Superior temporal gyrus (tissue), 1 donor: ENCODE measurements around the gene SELENOF.
"Not testable (repeated sequence)": the region's sequence is repeated elsewhere in the genome, so short reads cannot be mapped to it uniquely, and the experiment has no call there.

Experiments used
- DNase-seq: peaks from one replicate; pipeline ENCODE4 v3.0.0-alpha.2; 2016; ENCODE audit errors: extremely low spot score

SELENOF gene

DNA sequence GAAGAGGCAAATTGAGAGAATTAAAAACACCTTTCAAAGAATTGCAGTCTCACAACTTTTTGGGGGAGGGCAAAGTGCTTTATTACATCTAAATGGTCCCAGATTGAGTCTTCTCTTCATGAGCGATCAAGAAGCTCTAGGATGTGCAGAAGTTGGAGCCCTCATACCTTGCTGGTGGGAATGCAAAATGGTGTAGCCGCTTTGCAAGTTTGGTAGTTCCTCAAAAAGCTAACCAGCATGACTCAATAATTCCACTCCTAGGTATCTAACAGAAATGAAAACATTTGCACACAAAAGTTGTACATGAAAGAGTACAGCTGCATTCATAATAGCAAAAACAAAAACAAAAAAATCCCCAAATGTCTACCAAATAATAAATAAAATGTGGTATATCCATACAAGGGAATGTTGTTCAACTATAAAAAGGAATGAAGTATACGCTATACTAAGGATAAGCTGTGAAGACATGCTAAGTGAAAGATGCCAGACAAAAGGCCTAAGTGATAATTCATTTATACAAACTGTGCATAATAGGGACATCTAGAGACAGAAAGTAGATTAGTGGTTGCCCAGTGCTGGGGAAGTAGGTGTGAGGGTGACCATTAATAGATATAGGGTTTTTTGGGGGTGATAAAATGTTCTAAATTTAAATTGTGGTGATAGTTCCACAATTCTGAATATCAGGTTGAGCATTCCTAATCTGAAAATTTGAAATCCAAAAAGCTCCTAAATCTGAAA lies 55.2 kb downstream of the SELENOF start:
- DNase-seq: no peak

DNA sequence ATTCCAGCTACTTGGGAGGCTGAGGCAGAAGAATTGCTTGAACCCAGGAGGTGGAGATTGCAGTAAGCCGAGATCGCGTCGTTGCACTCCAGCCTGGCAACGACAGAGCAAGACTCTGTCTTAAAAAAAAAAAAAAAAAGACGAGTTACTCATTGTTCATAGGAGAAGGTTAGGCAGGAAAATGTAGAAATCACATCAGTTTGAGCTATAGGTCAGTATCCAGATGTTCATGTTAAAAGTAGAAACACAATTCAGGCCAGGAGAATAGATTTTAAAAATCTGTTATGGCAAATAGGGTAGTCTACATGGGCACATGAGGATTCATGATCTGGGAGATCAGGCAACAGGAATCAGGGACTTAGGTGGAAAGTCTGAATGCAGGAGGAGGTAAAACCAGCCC lies 57.7 kb downstream of the SELENOF start:
- DNase-seq: no peak

DNA sequence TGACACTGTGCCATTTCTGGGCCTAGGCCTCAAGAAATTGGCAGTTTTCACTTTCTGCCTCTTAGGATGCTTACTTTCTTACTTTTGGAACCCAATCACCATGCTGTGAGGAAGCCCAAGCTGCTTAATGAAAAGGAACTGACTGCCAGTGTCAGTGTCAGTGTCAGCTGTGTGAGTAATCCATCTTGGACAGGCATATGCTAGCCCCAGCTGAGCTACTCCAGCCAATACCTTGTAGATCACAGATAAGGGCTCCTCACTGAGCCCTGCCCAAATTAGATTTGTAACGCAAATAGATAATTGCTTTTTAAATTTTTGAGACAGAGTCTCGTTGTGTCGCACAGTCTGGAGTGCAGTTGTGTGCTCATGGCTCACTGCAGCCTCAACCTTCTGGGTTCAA lies 59.6 kb downstream of the SELENOF start:
- no peak for DNase-seq

DNA sequence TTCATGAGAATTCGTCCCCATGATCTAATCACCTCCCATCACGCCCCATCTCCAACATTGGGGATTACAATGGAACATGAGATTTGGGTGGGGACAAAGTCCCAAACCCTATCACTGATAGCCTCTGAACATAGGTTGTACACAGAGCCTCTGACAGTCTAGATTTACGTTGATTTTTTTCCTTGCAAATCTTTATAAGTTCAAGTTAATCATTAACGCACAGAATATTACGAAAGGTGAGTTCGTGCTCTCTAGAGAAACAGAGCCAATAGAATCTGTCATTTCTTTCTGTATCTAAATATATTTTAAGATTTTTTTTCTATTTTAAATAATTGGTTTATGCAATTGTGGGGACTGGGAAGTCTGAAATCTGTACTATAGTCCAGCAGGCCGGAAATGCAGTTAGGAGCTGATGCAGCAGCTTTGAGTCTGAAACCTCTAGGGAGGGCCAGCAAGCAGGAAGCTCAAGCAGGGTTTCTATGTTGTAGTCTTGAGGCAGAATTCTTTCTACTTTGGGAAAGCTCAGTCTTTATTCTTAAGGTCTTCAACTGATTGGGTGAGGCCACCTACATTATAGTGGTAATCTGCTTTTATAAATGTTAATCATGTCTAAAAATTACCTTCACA lies 61.0 kb downstream of the SELENOF start:
- DNase-seq: no peak

DNA sequence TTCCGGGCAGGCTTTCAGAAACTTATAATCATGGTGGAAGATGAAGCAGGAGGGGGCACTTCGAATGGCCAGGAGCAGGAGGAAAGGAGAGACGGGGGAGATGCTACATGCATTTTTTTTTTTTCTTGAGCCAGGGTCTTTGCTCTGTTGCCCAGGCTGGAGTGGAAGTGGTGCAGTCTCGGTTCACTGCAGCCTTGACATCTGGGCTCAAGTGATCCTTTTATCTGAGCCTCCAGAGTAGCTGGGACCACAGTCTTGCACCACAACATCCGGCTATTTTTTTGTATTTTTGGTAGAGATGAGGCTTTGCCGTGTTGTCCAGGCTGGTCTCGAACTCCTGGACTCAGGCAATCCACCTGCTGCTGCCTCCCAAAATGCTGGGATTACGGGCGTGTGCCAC lies 61.6 kb downstream of the SELENOF start:
- DNase-seq: no peak

- no peak for DNase-seq
These were observed 64.2 kb downstream of the SELENOF start for GRCh38 chr1:86849756-86850155.

GRCh38 chr1:86848654-86849053 lies 65.3 kb downstream of the SELENOF start:
- DNase-seq: no peak

GRCh38 chr1:86846164-86846647 lies 67.7 kb downstream of the SELENOF start:
- DNase-seq: no peak

DNA sequence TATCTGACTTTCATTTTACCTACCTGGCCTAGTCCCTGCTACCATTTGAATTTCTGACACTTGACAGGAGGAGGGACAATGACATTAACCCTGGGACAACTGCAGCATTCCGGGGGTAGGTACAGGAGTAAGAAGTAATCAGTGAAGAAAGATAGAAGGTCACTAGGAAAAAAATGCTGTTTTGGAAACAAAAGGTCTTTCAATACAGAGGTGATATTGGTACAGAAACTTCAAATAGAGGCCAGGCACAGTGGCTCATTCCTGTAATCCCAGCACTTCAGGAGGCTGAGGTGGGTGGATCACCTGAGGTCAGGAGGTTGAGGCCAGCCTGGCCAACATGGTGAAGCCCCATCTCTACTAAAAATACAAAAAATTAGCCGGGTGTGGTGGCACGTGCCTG lies 68.4 kb downstream of the SELENOF start:
- no peak for DNase-seq

DNA sequence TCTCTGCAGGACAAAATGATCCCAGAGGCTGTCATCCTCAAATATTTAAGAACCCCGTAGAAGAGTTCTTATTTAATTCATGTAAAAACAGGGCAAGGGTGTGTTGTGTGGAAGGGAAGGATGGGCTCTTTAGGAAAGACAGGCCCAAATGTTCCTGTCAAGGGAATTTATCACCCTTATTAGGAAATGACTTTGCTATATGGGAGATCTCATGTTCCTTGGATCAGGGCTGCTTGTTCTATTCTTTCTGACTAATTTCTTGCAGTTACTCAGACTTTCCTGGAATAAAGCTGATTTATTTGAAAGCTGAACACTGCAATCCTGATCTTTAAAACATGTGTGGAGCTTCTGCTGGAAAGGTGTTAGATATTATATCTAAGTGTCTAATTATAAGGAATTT lies 72.8 kb downstream of the SELENOF start:
- no peak for DNase-seq

DNA sequence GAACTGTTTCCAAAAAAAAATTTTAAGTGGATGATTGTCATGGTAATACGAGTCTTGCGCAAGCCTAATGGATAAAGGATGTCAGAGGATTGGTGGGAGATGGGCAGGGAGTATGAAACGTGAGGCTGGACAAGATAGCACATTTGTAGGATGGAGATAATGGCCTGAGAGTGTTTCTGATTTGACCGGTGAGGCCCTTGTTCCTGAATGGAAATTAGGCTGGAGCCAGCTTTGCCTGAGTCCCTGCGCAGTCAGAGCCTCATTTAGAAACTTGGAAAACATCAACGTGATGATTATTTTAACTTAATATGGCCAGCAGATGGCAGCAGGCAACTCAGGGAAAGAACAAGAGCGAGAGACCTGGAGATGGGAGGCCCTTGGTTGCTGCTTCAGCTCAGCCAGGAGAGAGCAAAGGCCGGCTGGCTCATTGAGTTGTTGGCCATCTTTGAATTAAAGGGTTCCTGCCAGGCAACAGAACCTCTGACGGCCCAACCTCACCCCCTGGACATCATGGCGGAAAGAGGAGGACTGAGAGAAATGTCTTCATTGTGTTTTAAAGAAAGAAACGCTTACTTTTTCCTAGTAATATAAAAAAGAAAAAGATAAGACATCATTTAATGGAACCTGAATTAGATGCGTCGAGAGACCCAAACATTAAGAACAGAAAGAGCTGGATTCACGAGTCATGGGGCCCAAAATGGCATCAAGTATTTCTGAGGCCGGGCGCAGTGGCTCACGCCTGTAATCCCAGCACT lies 80.3 kb downstream of the SELENOF start:
- peak; percentile 88 for DNase-seq

DNA sequence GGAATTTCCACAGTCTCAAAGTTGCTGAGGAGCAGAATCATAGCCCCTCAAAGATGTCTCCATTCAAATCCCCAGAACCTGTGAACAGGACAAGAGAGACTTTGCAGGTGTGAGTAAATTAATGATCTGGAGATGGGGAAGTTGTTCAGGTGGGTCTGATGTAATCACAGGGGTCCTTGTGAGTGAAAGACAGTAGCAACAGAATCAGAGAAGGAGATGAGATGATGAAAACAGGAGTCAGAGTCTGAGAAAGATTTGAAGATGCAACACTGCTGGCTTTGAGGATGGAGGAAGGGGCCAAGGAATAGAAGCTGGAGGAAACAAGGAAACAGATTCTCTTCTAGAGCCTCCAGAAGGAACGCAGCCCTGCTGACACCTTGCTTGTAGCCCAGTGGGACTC lies 81.5 kb downstream of the SELENOF start:
- DNase-seq: no peak

GRCh38 chr1:86829321-86829720 lies 84.6 kb downstream of the SELENOF start:
- no peak for DNase-seq

- no peak for DNase-seq
These were observed 85.9 kb downstream of the SELENOF start for GRCh38 chr1:86828024-86828423.

GRCh38 chr1:86826856-86827255 lies 87.1 kb downstream of the SELENOF start:
- no peak for DNase-seq

DNA sequence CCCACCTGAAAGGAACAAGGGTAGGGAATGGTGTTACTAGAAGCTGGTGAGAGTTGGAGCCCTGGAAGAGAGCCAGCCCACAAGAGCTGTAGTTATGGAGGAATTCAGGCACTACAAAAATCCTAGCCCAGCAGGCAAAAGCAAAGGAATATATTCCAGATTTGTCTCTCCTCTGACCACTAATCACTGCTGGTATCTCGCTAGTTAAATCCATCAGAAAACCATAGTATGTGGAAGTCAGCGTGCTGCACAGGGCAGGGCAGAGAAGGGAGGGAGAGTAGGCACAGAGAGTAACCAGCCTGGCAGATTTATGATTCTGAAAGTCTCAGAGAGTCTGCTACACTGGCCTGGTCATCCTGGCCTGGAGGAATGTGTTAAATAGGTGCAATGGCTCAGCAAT lies 88.6 kb downstream of the SELENOF start:
- no peak for DNase-seq

DNA sequence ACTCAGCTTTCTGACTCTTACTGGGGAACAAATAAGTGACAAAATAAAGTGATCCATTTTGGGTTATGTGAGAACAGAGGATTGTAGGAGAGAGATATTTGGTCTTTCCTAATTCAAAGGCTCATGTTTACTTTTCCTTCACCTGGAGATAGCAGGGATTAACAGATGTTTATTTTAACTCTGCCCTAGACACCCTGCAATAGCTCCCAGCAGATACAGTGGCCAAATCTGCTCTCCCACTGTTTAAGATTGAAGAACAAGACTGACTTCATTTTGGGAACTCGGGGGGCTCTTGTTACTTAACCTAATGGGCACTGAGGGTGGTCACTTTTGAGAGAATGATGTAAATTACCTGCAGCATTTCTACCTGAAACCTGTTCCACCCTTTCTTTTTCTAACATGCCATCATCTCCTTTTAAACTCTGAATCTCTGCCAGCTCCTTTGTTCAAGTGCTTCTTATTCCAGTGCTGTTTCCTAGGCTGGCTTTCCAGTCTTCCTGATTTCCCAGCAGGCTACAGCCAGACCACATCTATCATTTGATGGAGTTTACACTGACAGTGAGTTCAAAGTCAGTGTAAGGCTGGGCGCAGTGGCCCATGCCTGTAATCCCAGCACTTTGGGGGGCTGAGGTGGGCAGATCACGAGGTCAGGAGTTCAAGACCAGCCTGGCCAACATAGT lies 90.0 kb downstream of the SELENOF start:
- no peak for DNase-seq

DNA sequence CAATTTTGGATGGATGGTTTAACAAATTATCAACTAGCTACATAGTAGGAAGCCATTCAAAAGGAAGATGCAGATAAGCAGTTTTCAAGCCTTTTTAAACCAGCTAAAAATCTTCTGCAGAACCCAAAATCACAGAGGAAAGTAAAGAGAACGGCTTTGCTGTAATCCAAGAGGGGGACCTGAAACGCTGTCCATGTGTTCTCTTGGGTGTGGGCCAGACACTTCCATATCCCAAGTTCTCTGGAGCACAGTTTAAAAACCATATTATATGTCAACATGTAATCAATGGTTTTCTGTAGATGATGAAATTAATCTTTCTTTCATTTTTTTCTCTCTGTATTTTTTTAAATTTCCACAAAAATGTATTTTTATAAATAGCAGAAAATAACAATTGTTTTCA lies 90.5 kb downstream of the SELENOF start:
- DNase-seq: peak; percentile 4

GRCh38 chr1:86822459-86822858 lies 91.5 kb downstream of the SELENOF start:
- peak; percentile 3 for DNase-seq

GRCh38 chr1:86821956-86822355 lies 92.0 kb downstream of the SELENOF start:
- DNase-seq: peak; percentile 5

DNA sequence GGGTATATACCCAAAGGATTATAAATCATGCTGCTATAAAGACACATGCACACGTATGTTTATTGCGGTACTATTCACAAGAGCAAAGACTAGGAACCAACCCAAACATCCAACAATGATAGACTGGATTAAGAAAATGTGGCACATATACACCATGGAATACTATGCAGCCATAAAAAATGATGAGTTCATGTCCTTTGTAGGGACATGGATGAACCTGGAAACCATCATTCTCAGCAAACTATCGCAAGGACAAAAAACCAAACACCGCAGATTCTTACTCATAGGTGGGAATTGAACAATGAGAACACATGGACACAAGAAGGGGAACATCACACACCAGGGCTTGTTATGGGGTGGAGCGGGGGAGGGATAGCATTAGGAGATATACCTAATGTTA lies 94.0 kb downstream of the SELENOF start:
- DNase-seq: not testable (repeated sequence)

GRCh38 chr1:86817246-86817826 lies 96.6 kb downstream of the SELENOF start:
- DNase-seq: not testable (repeated sequence)
